ENCODE data around the gene PPP1R8. TPM values are rescaled to one million over a fixed set of nuclear protein-coding genes. Genes with fewer than 3 reads are reported as not detected.
A peak's percentile ranks its signal among the peaks of the same experiment; 100 is the strongest.

Gene PPP1R8
- total RNA-seq, 1 experiment from 2014 or later: 38.4 TPM

DNA sequence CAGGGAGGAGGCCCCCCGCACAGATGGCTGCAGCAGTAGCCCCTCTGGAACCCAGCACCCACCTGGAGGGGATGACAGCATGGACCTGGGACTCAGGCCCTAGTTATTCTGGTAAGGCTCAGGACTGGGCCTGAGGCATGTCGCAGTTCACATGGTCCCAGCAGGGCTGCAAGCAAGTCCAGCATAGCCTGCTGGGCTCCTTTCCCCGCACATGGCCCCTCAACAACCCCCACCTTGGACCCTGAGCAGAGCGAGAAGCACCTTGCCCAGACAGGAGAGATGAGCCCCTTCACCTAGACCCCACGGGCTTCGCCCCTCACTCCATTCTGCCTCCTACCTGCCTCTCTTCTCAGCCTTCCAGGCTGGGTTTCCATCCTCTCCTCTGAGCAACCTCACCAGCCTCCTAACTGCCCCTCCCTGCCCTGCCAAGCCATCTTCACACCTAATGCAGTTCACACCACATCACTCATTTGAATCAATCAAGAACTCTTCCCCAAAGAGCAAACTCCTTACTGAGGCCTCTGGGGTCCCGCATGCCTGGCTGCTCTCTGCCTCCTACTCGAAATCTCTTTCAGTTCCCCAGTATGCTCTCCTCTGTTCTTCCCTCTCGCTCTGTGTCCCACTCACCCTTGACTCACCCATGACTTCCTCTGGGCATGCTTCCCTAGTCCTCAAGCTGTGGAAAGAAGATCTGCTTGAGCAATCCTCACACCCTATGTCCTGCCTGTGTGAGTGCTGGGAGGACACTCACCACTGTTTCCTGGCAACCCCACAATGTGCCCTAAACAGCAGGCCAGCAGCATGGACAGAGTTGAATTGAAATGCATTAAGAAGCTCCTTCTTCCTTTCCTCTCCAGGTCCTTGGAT is 32.3 kb downstream of the PPP1R8 start:
- peak; percentile 75 to 92 for DNase-seq
- Histone ChIP-seq H3K27me3 (ENCODE audit: insufficient read depth, low read depth) (no peaks in the 10 kb centered on the region), H3K79me2 (ENCODE audit: low read depth) (no peaks in the 10 kb centered on the region), H3K36me3 (ENCODE audit: low read depth) (no peaks in the 10 kb centered on the region), H4K20me1 (ENCODE audit: insufficient read depth) (no peaks in the 10 kb centered on the region), H2AFZ (peak overlapping the region; percentile 68; the same call in 1 of the 2 replicates), H3K27ac (peak overlapping the region; percentile 61), H3K9me2 (ENCODE audit: insufficient read depth) (no peaks in the 10 kb centered on the region), H3K4me3 (no peak overlapping the region), H3K9me3 (ENCODE audit: insufficient read depth, low read depth) (no peaks in the 10 kb centered on the region), H3F3A (ENCODE audit: insufficient read depth, low read depth) (peaks cover 12% of the 10 kb centered on the region; the same call in 1 of the 2 replicates), H3K4me2 (peak overlapping the region; percentile 52), H3K4me1 (replicated peaks; ENCODE audit: insufficient read depth) (peaks cover 25% of the 10 kb centered on the region)
- no TSS peak for BruUV-seq (replicated peaks)
- ChIA-PET CTCF (no interaction called here), POLR2A (ENCODE audit: unreplicated experiment) (no interaction called here)
- TF ChIP-seq, protein P1, sequence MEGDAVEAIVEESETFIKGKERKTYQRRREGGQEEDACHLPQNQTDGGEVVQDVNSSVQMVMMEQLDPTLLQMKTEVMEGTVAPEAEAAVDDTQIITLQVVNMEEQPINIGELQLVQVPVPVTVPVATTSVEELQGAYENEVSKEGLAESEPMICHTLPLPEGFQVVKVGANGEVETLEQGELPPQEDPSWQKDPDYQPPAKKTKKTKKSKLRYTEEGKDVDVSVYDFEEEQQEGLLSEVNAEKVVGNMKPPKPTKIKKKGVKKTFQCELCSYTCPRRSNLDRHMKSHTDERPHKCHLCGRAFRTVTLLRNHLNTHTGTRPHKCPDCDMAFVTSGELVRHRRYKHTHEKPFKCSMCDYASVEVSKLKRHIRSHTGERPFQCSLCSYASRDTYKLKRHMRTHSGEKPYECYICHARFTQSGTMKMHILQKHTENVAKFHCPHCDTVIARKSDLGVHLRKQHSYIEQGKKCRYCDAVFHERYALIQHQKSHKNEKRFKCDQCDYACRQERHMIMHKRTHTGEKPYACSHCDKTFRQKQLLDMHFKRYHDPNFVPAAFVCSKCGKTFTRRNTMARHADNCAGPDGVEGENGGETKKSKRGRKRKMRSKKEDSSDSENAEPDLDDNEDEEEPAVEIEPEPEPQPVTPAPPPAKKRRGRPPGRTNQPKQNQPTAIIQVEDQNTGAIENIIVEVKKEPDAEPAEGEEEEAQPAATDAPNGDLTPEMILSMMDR (conservative IDR thresholded peaks at IDR 0.05): no peak
- TF ChIP-seq EZH2 (IDR thresholded peaks at IDR 0.05; ENCODE audit: low read depth): no peak
- intact Hi-C loops (cut with micrococcal nuclease; ENCODE audit: unreplicated experiment): no loop called here

DNA sequence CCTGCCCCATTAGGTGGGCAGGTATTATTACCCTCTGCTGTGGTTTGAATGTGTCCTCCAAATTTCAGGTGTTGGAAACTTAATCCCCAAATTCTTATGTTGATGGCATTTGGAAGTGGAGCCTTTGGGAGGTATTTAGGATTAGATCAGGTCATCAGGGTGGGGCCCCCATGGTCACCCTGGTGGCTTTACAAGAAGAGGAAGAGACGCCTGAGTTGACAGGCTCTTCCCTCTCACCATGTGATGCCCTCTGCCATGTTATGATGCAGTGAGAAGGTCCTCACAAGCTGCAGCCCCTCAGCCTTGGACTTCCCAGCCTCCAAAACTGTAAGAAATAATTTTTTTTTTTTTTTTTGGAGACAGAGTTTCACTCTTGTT is 32.9 kb downstream of the PPP1R8 start:
- Histone ChIP-seq H3F3A (ENCODE audit: insufficient read depth, low read depth) (peaks cover 12% of the 10 kb centered on the region; the same call in 1 of the 2 replicates), H3K27me3 (ENCODE audit: insufficient read depth, low read depth) (no peaks in the 10 kb centered on the region), H3K4me2 (peak overlapping the region; percentile 52), H2AFZ (no peak overlapping the region), H3K9me3 (ENCODE audit: insufficient read depth, low read depth) (no peaks in the 10 kb centered on the region), H3K36me3 (ENCODE audit: low read depth) (no peaks in the 10 kb centered on the region), H3K4me3 (no peak overlapping the region), H3K27ac (peak overlapping the region; percentile 61), H3K9me2 (ENCODE audit: insufficient read depth) (no peaks in the 10 kb centered on the region), H4K20me1 (ENCODE audit: insufficient read depth) (no peaks in the 10 kb centered on the region), H3K79me2 (ENCODE audit: low read depth) (no peaks in the 10 kb centered on the region), H3K4me1 (replicated peaks; ENCODE audit: insufficient read depth) (peaks cover 25% of the 10 kb centered on the region)
- CTCF ChIA-PET: no interaction called here
- no peak for DNase-seq
- TF ChIP-seq, protein P1 (conservative IDR thresholded peaks at IDR 0.05): no peak
- TF ChIP-seq EZH2 (IDR thresholded peaks at IDR 0.05; ENCODE audit: low read depth): no peak
- intact Hi-C loops (cut with micrococcal nuclease; ENCODE audit: unreplicated experiment): no loop called here
- POLR2A ChIA-PET (ENCODE audit: unreplicated experiment): no interaction called here
- no TSS peak for BruUV-seq (replicated peaks)

DNA sequence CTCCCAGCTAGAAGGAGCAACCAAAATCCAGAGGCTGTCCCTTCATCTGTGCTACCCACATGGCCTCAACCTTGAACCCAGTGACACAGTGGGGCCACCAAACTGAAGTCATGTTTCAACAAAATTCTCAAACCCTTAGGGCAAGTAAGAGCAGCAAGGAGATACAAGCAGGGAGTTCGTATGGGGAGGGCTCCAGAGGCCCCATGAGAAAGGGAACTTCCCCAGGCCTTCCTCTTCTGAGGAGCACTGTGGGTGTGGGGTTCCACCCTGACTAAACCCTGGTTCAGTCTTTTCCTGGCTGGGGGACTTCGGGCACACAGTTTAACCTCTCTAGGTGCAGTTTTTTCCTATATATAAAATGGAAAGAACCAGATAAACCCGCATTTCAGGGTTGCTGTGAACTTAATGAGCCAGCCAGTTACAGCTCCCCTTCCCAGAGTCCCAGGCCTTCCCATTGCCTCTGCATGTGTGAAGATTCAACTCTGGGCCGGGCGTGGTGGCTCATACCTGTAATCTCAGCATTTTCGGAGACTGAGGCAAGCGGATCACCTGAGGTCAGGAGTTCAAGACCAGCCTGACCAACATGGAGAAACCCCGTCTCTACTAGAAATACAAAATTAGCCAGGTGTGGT is 33.8 kb downstream of the PPP1R8 start:
- peak; percentile 17 to 59 for DNase-seq
- no peaks in the 10 kb centered on the region for H3K9me3 ChIP-seq (ENCODE audit: insufficient read depth, low read depth)
- TF ChIP-seq EZH2 (IDR thresholded peaks at IDR 0.05; ENCODE audit: low read depth): no peak
- TF ChIP-seq, protein P1 (conservative IDR thresholded peaks at IDR 0.05): no peak
- no peaks in the 10 kb centered on the region for H3K79me2 ChIP-seq (ENCODE audit: low read depth)
- H3K4me3 ChIP-seq: no peak overlapping the region
- no peaks in the 10 kb centered on the region for H4K20me1 ChIP-seq (ENCODE audit: insufficient read depth)
- H3K9me2 ChIP-seq (ENCODE audit: insufficient read depth): no peaks in the 10 kb centered on the region
- CTCF ChIA-PET: no interaction called here
- H3F3A ChIP-seq (ENCODE audit: insufficient read depth, low read depth): peaks cover 12% of the 10 kb centered on the region; the same call in 1 of the 2 replicates
- H3K27me3 ChIP-seq (ENCODE audit: insufficient read depth, low read depth): no peaks in the 10 kb centered on the region
- intact Hi-C loops (cut with micrococcal nuclease; ENCODE audit: unreplicated experiment): no loop called here
- H3K27ac ChIP-seq: peak overlapping the region; percentile 61
- BruUV-seq (replicated peaks): no TSS peak
- peaks cover 25% of the 10 kb centered on the region for H3K4me1 ChIP-seq (replicated peaks; ENCODE audit: insufficient read depth)
- POLR2A ChIA-PET (ENCODE audit: unreplicated experiment): interaction anchor here (0.7 kb wide), 1 partner anchor 11 kb away, joined by 3 read pairs; no protein-coding TSS in a partner anchor
- no peak overlapping the region for H2AFZ ChIP-seq
- no peaks in the 10 kb centered on the region for H3K36me3 ChIP-seq (ENCODE audit: low read depth)
- H3K4me2 ChIP-seq: peak overlapping the region; percentile 52
